ENCODE results near the gene PLEKHJ1.

- TF ChIP-seq POLR2A (IDR thresholded peaks at IDR 0.05; ENCODE audit: low read length) (no peak), RARB (CRISPR knock-in tag; IDR thresholded peaks at IDR 0.05) (no peak), EP300 (IDR thresholded peaks at IDR 0.05) (no peak), CTCF (IDR thresholded peaks at IDR 0.05) (no peak), HDAC2 (IDR thresholded peaks at IDR 0.05) (no peak), JUN (IDR thresholded peaks at IDR 0.05) (no peak), MAX (IDR thresholded peaks at IDR 0.05) (no peak), KDM5A (IDR thresholded peaks at IDR 0.05) (no peak), PBX3 (IDR thresholded peaks at IDR 0.05) (no peak), RFX5 (IDR thresholded peaks at IDR 0.05) (no peak), ESRRA (IDR thresholded peaks at IDR 0.05; ENCODE audit: borderline replicate concordance, low read length) (no peak), MAZ (IDR thresholded peaks at IDR 0.05; ENCODE audit: borderline replicate concordance, low read depth, low read length) (no peak)
Observed at GRCh38 chr19:2239771-2240770, 3.9 kb upstream of the PLEKHJ1 start.

All from A549 (cell line).